WTC11 (cell line): ENCODE measurements around the gene UGGT1.

Source experiments
- CTCF ChIP-seq: fragments of 200-600 bp; IDR thresholded peaks from 2 replicates; pipeline ENCODE4 v1.8.0; 2022; ENCODE audit warnings: antibody characterized with exemption
- E2F1 ChIP-seq: sonication (generic); formaldehyde crosslinking; IDR thresholded peaks from 2 replicates; pipeline ENCODE4 v1.8.0; 2022; ENCODE audit warnings: mild to moderate bottlenecking, missing genetic modification reagents
- KAT7 ChIP-seq: sonication (generic); formaldehyde crosslinking; IDR thresholded peaks from 2 replicates; pipeline ENCODE4 v1.8.1; 2023; ENCODE audit warnings: missing genetic modification reagents, mild to moderate bottlenecking, borderline replicate concordance
- NR1H2 ChIP-seq: sonication (generic); formaldehyde crosslinking; IDR thresholded peaks from 2 replicates; pipeline ENCODE4 v1.9.0; 2021; ENCODE audit warnings: mild to moderate bottlenecking, moderate library complexity, missing genetic modification reagents
- PREB ChIP-seq: sonication (generic); formaldehyde crosslinking; IDR thresholded peaks from 2 replicates; pipeline ENCODE4 v1.8.1; 2022; ENCODE audit warnings: mild to moderate bottlenecking, missing genetic modification reagents, moderate library complexity, borderline replicate concordance
- TP53 ChIP-seq: sonication (generic); formaldehyde crosslinking; IDR thresholded peaks from 2 replicates; pipeline ENCODE4 v1.8.1; 2023; ENCODE audit warnings: mild to moderate bottlenecking, missing genetic modification reagents
- ZNF219 ChIP-seq: sonication (generic); formaldehyde crosslinking; IDR thresholded peaks from 2 replicates; pipeline ENCODE4 v1.8.0; 2023; ENCODE audit warnings: missing genetic modification reagents, mild to moderate bottlenecking, borderline replicate concordance
- TF ChIP-seq, protein P1 (sequence below): sonication (generic); formaldehyde crosslinking; IDR thresholded peaks from 2 replicates; pipeline ENCODE4 v1.8.0; 2022; ENCODE audit warnings: missing genetic modification reagents
- TF ChIP-seq, protein P2 (sequence below): fragments of 250-450 bp; sonication (Bioruptor Pico); IDR thresholded peaks from 2 replicates; pipeline ENCODE4 v2.1.2; 2022; ENCODE audit warnings: mild to moderate bottlenecking, moderate library complexity

DNA sequence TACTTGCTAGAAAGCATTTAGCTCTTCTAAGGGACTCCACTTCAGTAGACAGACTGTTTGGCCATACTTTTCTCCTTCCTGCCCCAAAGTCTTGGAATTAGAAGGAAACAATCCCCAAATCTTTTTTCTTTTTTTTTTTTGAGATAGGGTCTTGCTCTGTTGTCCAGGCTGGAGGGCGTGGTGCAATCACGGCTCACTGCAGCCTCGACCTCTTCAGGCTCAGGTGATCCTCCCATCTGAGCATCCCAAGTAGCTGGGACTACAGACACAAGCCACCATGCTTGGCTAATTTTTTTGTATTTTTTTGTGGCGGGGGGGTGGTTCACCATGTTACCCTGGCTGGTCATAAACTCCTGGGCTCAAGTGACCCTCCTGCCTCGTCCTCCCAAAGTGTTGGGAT lies 6.2 kb upstream of the UGGT1 start:
- no peak for TF ChIP-seq NR1H2
- TF ChIP-seq CTCF: no peak
- TF ChIP-seq E2F1 (CRISPR knock-in tag): no peak
- no peak for TF ChIP-seq KAT7 (CRISPR knock-in tag)
- TF ChIP-seq, protein P1, sequence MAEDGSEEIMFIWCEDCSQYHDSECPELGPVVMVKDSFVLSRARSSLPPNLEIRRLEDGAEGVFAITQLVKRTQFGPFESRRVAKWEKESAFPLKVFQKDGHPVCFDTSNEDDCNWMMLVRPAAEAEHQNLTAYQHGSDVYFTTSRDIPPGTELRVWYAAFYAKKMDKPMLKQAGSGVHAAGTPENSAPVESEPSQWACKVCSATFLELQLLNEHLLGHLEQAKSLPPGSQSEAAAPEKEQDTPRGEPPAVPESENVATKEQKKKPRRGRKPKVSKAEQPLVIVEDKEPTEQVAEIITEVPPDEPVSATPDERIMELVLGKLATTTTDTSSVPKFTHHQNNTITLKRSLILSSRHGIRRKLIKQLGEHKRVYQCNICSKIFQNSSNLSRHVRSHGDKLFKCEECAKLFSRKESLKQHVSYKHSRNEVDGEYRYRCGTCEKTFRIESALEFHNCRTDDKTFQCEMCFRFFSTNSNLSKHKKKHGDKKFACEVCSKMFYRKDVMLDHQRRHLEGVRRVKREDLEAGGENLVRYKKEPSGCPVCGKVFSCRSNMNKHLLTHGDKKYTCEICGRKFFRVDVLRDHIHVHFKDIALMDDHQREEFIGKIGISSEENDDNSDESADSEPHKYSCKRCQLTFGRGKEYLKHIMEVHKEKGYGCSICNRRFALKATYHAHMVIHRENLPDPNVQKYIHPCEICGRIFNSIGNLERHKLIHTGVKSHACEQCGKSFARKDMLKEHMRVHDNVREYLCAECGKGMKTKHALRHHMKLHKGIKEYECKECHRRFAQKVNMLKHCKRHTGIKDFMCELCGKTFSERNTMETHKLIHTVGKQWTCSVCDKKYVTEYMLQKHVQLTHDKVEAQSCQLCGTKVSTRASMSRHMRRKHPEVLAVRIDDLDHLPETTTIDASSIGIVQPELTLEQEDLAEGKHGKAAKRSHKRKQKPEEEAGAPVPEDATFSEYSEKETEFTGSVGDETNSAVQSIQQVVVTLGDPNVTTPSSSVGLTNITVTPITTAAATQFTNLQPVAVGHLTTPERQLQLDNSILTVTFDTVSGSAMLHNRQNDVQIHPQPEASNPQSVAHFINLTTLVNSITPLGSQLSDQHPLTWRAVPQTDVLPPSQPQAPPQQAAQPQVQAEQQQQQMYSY: no peak
- TF ChIP-seq, protein P2, sequence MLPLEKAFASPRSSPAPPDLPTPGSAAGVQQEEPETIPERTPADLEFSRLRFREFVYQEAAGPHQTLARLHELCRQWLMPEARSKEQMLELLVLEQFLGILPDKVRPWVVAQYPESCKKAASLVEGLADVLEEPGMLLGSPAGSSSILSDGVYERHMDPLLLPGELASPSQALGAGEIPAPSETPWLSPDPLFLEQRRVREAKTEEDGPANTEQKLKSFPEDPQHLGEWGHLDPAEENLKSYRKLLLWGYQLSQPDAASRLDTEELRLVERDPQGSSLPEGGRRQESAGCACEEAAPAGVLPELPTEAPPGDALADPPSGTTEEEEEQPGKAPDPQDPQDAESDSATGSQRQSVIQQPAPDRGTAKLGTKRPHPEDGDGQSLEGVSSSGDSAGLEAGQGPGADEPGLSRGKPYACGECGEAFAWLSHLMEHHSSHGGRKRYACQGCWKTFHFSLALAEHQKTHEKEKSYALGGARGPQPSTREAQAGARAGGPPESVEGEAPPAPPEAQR: no peak
- TF ChIP-seq ZNF219 (CRISPR knock-in tag): no peak
- no peak for TF ChIP-seq TP53 (CRISPR knock-in tag)
- no peak for TF ChIP-seq PREB
